CD4-positive, alpha-beta T cell treated with Interferon gamma for 1 hour (primary cell): ENCODE measurements around the gene SPAAR.
A peak's percentile ranks its signal among the peaks of the same experiment; 100 is the strongest.

Source experiments
- DNase-seq: peaks from one replicate; pipeline ENCODE4 v3.0.0-alpha.2; 2020

Gene SPAAR

DNA sequence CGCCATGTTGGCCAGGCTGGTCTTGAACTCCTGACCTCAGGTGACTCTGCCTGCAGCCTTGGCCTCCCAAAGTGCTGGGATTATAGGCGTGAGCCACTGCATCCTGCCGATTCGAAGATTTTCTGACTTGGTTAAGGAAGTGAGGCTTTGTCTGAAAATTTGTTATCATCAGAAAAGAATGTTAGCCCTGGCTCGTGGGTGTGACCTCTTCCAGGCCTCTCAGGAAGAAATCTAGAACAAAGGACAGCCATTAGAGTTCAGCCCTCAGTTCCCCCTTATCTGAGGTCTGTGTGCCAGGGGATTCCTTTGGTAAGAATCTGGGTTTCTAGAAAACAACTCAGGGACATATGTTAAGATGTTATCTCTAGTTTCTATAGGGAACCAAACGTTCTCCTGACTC lies 42.4 kb downstream of the SPAAR start:
- no peak for DNase-seq

DNA sequence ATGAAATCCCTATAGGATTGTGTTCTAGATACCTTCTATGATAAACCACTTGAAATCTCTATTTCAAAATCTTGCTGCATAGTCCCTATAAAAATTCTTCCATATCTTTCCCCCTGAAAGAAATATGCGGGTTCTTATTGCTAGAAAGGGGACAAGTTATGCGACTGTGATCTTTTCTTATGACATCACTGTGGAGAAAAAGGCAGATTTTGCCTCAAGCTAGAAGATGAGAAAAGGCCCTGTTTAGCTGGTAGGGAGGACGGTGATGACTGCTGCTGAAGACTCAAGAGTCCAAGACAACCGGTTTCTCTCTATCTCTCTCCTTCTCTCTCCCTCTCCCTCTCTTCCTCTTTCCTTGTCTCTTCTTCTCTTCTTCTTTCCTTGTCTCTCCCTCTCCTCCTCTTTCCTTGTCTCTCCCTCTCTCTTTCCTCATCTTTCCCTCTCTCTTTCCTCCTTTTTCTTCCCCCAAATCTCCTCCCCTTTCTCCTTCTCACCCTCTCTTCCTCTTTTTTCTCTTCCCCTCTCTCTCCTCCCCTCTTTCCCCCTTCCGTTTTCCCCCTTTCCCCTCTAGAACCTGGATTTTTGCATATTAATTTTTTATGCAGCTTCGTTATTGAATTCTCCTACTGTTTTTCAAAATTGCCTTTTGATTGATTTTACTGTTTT lies 43.4 kb downstream of the SPAAR start:
- no peak for DNase-seq

- DNase-seq: peak; percentile 55
These were observed 45.8 kb downstream of the SPAAR start for GRCh38 chr9:35954942-35955546.

- DNase-seq: no peak
These were observed 47.4 kb downstream of the SPAAR start for GRCh38 chr9:35956651-35957050.

DNA sequence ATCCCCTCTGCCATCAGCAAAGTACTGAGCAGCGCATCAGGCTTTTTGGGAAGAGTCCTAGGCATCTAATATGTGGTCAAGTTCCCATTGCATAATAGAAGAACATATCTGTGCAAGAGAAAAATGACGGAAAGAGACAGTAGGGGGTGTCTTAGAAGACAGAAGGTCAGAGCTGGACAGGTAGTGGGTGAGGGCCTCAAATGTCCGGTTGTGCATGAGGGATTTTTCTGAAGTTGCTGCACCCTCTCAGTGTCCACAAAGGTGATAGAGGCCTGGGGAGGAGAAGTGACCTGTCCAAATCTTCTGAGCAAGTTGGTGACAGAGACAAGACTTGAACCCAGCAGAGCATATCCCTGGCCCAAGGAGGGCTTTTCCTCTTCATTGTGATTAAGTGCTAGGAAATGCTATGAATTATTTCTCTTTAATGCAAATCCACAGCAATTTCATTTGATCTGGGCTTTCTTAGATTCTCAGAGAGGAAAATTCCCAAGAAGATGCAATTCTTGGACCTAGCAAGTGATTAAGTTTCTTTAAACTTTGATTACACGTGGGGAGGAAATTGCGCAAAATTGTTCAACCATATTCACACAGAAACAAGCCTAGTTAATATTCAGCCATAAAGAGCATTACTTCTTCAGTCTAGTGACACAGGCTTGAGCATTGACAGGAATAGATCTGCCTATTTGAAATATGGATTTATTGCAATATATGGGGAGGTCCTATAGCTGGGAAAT lies 49.0 kb downstream of the SPAAR start, which contains the start of gene OR2S2:
Gene OR2S2 (minus strand): TSS at position 51 of the 734 bp plus-strand sequence. CDS start 56 bp downstream, outside the sequence.
- no peak for DNase-seq

DNA sequence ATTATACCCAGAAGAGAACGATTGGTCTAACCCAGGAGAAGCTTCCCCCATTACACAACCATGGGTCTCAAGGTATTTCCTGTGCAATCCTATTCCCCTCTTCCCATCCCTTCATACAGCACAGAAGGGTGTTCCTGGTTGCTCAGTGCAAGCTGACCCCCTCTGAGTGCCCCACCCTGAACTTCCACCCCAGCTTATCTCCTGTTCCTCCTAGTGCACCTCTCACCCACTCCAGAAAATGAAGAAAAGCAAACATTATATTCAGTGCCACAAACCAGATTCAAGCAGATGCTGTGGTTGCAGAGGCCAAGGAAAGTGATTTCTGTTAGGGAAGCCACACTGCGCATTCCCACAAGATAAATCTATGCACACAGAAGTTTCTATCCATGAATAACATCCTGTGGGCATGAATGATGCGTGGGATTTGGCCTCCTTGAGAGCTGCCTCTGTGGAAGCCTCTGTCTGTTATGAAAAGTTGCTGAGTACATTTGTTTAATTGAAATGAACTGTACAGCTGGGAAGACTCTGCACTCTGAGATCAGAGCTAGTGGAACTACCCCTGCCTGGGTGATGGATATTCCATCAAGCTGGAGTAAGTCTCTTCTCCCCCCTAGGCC lies 50.9 kb downstream of the SPAAR start:
- DNase-seq: no peak
